Raji (cell line): ENCODE data around the gene MAFG.

Experiments
- POLR2A ChIP-seq: IDR thresholded peaks from 2 replicates; pipeline ENCODE4 v1.6.1; 2011; ENCODE audit warnings: low read depth, low read length, control low read depth; ENCODE audit not compliant: insufficient read depth

The MAFG gene

DNA sequence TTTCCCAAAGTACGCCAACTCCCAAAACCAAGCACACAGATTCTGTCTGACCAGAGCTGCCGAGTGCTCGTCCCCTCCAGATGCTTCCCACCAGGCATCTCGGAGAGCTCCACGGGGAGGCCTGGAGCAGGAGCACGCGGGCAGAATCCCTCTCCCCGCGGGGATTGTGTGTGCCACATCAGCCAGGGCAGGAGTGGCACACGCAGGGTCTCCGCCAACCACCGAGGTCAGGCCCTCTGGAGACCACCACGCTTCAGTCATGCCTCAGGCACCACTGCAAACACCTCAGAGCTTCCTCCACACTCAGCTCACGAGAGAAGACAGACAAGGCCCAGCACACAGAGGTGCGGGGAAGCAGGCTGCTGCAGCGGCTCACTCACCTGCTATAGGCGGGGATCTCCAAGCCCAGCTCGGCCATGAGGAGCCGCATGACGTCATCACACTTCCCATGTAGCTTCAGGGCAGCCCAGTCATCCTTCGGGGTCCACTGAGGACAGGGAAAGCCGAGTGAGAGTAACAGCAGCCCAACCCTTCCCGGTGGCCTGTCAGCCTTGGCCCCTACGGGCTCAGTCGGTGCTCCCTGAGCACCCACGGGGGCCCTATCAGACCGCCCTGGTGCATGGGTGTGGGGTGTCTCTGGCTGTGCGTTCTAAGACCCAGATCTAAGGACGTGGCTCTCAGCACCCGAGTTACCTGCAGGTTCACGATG is 14.0 kb downstream of the MAFG start:
- TF ChIP-seq POLR2A: no peak

DNA sequence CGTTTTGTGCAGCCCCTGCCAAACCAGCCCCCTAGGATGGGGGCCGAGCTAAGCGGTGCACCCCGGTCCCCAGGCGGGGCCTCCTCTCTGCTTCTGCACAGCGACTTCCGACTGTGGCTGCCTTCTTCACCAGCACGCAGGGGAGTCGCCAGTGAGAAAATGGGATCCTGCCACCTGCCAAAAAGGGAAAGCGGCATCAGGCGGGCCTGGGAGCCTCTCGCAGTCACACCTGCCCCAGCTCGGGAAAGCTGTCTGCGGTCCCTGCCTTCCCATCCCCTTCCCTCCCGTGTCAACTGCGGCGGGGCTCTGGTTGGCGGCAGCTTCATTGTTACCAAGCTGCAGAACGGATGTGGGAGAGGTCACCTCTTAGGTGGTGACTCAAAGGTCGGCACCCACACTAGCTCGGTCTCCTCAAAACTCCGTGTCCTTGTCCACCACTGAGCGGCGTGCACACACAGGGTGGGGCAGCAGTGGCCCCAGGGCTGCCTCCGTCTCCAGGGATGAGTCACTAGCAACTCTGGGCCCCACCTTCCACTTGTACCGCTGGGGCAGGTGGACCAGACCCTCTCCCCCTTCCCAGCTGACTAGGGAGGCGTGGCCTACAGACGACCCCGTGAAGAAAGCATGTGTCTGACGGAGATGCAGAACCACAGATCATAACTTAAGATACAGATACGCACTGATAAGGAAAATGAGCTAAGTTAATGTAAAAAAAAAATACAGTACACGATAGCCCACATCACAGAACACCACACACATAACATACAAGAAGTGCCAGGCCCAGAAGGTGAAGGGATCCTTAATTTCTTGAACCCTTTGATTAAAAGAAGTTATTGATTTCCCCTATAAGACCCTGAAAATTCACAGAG is 14.9 kb downstream of the MAFG start:
- no peak for TF ChIP-seq POLR2A

DNA sequence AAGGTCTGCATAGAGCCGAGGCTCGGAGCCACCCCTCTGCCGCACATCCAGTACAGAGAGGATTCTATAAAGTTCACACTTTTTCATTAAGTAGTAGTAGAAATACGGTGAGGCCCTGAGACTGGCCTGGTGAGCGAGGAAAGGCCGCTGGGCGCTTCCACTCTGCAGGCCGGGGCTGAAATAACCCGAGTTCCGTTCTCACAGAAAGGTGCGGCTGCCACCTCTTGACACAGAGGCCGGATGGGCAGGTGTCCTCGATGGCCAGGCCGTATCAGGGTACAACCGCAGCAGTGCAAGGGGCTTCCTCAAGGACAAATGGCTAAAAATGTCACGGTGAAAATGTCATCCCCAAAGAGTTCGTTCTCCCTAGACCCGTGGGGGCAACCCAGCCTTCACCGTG is 15.6 kb downstream of the MAFG start:
- no peak for TF ChIP-seq POLR2A

DNA sequence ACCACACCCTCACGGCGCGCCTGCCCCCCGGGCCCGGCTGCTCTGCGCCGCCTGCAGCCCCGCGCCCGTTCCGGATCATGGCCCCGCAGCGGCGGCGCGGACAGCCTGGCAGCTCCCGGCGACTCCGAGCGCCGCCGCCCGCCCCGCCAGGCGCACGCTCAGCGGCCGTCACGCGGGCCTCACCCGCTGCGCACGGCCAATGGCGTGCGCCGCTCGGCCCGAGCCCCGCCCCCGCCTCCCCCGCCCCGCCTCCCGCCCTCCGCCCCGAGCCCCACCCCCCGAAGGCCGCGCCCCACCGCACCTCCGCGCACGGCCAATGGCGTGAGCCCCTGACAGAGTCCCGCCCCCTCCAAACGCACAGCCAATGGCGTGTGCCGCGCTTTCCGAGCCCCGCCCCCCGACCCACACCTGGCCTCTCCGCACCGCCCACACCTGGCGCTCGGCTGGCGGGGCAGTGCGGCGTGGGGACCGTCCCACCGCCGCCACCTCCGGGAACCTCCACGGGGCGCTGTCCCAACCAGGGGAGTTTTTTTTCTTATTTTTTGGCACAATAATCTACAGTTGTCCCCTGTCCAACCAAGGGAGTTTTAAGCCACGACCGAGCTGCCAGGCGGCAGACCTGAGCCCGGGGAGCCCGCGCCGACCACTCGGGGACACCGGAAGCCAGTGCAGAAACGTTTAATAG is 16.1 kb downstream of the MAFG start, which contains the start of gene PCYT2:
Gene PCYT2 (minus strand): TSS at position 123 of the 685 bp plus-strand sequence. CDS start 44 bp downstream, at position 79.
- TF ChIP-seq POLR2A: peak; percentile 58

DNA sequence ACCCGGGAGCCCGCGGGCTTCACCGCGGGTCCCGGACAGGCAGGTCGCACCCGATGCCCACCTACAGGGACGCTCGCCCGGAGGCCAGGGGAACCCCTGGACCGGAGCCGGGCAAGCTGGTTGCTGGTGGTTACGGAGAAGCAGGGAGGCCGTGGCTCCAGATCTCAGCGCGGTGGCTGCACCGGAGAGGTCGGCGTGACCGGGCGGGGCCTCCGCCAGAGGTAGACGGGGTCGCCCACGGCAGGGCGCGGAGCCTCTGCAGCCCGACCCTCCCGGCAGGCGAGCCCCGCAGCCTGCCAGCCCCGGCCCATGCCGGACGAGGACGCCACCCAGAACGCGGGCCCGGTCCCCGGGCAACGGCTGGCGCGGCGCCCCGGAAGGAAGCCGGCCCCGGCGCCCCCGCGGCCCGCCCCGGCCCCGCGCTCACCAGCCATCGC is 16.7 kb downstream of the MAFG start:
- no peak for TF ChIP-seq POLR2A

DNA sequence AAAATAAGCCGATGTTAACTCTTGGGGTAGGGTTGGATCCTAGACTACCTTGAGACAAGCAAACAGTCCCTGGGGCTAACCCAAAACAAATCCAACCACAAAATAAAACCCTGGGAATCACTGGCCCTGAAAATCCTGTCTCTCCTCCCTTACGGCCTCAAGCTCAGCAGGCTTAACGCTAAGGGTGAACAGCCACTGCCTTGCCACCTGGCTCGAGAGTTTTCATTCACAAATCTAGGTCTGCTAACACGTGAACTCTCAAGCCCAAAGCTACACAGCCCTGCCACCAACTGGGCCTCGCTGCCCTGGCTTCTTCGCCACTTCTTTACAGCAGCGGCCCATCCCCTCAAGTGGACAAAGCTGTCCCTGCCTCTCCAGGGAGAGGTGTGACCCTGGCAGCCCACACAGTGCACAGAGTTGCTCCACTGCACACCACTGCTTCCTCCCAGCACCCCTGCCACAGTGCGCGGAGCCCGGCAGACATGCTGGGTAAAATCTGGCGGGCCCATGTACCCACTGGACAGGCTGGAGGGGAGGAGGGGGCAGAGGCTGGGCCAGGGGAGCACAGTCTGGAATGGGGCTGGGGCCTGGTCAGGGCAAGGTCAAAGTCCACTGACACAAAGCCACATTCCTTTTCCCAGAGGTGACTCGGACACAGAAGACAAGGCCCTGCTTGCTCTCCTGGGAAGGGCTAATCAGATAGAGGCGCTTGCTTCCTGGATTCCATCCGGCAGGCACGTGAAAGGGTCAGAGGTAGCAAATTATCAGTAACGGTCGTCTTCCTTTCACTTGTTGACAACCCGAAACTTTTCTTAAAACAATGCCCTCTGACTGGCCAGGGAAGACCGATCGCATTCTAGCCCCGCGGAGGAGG is 17.3 kb downstream of the MAFG start:
- no peak for TF ChIP-seq POLR2A

DNA sequence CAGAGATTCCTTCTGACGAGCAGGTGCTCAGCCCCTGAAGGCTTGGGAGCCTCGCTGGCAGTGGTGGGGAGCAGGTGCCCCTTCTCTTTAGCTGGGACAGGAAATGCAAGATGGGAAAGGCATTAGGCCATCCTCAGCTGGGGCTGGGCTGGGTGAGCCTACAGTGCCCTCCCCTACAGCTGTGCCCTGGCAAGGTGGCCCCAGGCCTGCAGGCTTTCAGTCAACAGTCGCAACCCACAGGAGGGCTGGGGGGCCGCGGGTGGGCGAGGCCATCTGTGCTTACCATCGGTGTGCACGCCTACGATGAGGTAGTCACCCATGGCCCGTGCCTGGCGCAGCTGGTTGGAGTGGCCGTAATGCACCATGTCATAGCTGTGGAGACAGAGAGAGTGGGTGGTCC is 18.3 kb downstream of the MAFG start:
- TF ChIP-seq POLR2A: no peak

DNA sequence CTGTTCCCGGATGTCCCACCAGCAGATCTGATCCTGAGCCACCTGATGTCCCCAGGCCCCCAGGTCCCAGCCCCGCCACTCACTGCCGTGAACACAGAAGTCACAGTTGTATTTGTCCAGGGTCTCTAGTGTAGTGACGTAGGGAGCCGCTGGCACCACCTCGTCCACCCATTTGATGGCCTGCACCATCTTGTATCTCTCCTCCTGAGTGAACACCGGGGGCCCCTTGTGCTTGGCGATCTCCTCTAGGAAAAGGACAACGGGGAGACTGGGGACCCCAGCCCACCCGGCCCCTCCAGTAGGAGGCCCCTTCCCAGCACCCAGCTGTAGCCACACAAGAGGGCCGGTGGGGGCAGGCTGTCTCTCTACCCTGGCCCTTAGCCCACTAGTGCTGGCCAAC is 18.7 kb downstream of the MAFG start:
- TF ChIP-seq POLR2A: no peak

DNA sequence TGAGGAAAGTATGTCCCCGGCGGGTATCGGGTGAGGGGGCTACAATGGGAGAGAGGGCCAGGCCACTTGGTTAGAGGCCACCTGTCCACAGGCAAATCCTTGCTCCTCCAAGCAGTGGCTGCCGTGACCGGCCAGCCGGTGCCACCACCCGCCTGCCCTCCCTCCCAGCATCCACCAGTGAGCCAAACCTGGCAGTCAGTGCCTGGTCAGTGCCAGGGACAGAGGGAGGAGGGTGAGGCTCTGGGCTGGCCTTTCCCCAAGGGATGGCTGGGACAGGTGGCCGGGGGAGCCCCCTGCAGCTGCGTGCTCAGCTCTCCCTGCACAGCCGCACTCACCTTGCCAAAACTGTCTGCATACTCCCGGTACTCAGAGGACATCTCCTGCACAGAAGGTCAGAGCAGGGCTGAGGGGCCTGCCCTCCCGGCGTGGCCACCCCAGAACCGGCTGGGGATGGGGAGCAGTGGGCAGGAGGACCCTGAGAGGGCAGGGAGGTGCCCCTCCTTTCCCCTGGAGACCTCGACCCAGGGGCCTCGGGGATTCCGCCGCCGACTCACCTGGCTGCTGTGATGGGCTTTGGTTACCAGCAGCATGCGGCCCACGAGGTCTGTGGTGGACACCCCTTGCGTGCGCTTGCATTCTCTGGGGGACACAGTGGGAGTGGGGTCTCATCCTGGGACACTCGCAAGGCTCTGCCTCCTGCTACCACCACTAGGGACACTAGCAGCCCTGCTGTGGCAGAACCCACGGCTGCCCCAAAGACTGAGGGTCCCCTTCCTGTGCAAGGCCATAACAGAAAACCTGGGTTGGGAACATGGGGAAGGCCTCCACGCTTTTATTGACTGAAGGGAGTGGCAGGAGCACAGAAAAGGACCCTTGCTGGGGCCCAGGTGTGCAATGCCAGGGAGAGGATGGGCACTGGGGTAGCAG is 20.1 kb downstream of the MAFG start:
- no peak for TF ChIP-seq POLR2A

DNA sequence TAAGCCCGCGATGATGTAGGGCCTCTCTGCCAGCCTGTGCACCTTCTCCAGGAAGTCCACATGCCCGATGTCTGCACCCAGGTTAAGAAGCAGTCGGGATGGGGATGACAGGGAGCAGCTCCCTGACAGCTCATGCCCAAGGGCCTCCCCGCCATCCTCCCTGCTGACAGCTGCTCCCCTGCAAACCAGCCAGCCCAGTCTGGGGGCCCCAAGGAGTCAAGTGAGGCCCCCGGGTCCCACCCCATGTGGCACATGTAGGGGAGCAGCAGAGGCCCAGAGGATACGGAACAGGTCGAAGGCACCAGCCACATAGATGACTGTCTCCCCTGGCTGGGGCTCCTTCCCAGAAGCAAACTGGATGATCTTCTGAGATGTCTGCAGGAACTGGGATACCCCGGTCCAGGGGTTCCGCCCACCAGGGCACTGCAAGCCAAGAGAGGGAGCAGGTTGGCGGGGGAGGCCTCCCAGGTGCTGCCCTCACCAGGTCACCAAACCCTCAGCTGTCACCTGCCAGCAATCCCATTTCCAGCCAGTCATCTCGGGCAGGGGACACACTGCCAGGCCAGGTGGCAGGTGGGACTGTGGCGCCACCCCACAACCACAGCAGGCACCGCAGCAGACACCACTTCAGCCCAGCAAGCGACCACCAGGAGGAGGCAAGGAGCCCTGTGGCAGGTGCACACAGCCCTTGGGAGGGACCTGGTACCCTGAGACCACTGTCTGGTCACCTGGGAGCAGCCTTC is 20.9 kb downstream of the MAFG start:
- no peak for TF ChIP-seq POLR2A

DNA sequence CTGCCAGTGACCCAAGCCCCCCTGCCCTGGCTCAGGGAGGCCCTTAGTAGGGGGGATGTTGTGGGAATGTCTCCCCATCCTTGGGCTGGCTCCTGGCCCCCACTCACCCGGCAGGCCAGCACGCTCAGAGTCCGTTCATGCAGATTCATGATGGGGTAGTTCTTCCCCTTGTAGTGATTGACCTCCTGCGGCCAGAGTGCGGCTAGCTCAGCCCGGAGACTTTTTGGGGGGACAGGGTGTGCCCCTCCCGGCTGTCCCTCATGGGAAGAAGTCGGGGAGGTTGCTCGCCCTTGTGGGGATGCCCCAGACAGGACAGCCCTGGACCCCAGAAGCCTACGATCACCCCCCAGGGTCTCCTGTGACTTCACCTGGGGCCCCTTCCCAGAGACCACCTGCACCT is 21.5 kb downstream of the MAFG start:
- TF ChIP-seq POLR2A: no peak

DNA sequence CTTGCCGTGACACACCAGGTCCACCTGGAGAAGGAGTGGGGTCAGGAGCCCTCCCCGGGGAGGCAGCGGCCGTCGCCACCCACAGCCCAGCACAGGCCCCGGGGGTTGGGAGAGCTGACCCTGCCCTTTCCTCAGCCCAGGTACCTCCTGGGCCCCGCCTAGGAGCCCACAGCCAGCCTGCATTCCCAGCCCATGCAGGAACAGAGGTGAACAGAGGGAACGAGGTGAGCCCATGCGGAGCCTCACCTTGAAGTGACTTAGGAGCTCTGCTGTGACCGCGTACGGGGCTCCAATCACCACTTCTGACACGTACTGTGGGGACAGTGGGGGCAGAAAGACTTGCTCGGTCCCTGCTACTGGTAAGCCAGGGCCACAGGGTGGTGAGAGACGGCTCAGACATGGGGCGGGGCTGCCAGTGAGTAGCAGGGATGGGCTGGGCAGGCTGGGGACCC is 22.1 kb downstream of the MAFG start:
- TF ChIP-seq POLR2A: no peak
